Pancreas (tissue), 10 donors: Measurements from ENCODE around the gene GAS2L1. TPM values are rescaled to one million over a fixed set of nuclear protein-coding genes. Genes with fewer than 3 reads are reported as not detected.
A peak's percentile ranks its signal among the peaks of the same experiment; 100 is the strongest.

Experiments used
- ATAC-seq, 4 donors: fragments of 200-7000 bp; cut with Tn5 transposase; one replicate each; pipeline versions ENCODE4 v1.8.0 to v1.9.1; 2020; ENCODE audit warnings: mild to moderate bottlenecking in 4 of 4, moderate library complexity in 4 of 4
- DNase-seq, 6 donors: peaks; one replicate each; pipeline ENCODE4 v3.0.0-alpha.2; 2020
- FAIRE-seq: peaks from 2 replicates; lab custom pipeline; 2012; peaks lifted over from hg19 to GRCh38; lab: Jason Lieb, UNC
- H3K27ac ChIP-seq, 4 donors: fragments of 200-600 bp; sonication (generic); 1 replicate in 3 of 4; 2 replicates in 1 of 4; pipeline versions ENCODE4 v1.5.0 to v1.8.0; 2020
- H3K27me3 ChIP-seq, 4 donors: fragments of 200-600 bp; one replicate each; pipeline ENCODE4 v1.8.0; 2021
- H3K36me3 ChIP-seq, 3 donors: fragments of 200-600 bp; sonication (generic) in 1 of 3; one replicate each; pipeline versions ENCODE4 v1.5.0 to v1.8.0; 2020 to 2021
- H3K4me1 ChIP-seq, 3 donors: fragments of 200-600 bp; one replicate each; pipeline ENCODE4 v1.8.0; 2021
- H3K4me3 ChIP-seq, 4 donors: fragments of 200-600 bp; sonication (generic) in 2 of 4; one replicate each; pipeline versions ENCODE4 v1.5.0 to v1.8.0; 2020 to 2021
- H3K9me3 ChIP-seq, 4 donors: fragments of 200-600 bp; one replicate each; pipeline ENCODE4 v1.8.0; 2021
- WGBS, 2 donors: extraction: QIAGEN DNeasy Blood & Tissue Kit; methylation state at CpG; one replicate each; pipeline ENCODE4 v1.1.7; 2013; 5-methylcytosine and 5-hydroxymethylcytosine counted together
- intact Hi-C, 3 donors: fragments of 100-400 bp; cut with DNase I; formaldehyde crosslinking; loops; one replicate each; pipeline versions ENCODE4 v1.11.1 to v1.14.2; 2022
- microRNA-seq, 2 donors: library from miRNA; unstranded; fragments of <30 nt; microRNA quantifications; one replicate each; pipeline versions ENCODE4 to v1.1.0, GENCODE V29; 2019 to 2020
- polyA plus RNA-seq, 2 donors: library from polyadenylated mRNA; stranded (reverse); fragments of 200-250 nt; gene quantifications; one replicate each; pipeline ENCODE4 v1.2.3, GENCODE V29; 2013
- total RNA-seq, 6 donors: library from RNA; stranded (reverse); fragmentation: NEBNext Ultra II Directional in 4 of 6; extraction: Animal tissue kit (Norgen Biotek cat#: 25700) in 4 of 6; gene quantifications; one replicate each; pipeline versions ENCODE4 v1.2.1 to v1.2.4, GENCODE V29; 2021 to 2023
- TF ChIP-seq, protein P1 (sequence below), 4 donors: fragments of 200-600 bp; sonication (generic) in 3 of 4; IDR thresholded peaks; one replicate each; pipeline versions ENCODE4 v1.5.0 to v1.8.0; 2021; ENCODE audit warnings: antibody characterized with exemption in 4 of 4
- donor health status: healthy with polysubstance abuse.
- donor health status: DM: no; HTN: no; CAD: no; lungs with moderate emphysema.
- donor health status: DM: no; HTN: no; CAD: no.
- donor health status: control.
- donor health status: control.
- donor health status: Bipolar disorder and iron deficiency.
- donor health status: DM: yes; HTN: yes; CAD: no.
- donor health status: DM: no; HTN: no; CAD: no.
- donor health status: DM: no; HTN: no; CAD: no.
- donor health status: DM: yes; HTN: yes; CAD: no.

Gene GAS2L1
- total and polyA plus RNA-seq, 8 donors = 5.2 to 13.6 (median 8.7) TPM

DNA sequence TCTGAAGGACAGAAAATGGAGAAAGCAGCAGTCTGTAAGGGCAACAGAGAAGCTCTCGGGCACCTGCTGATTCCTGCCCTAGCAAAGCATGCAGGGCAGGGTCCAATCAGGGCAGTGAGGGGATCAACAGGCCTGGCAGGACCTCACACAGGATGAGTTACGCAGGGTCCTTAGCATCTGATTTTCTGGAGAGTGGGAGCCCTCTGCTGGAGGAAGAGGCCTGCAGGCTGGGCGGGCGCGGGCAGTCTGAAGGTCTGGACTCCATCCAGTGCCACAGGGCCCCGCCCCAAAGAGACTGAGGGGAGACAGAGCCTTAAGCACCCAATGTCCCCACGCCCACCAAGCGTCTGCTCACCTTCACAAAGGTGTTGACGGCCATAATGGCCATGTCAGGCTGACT, 53.0 kb downstream of the GAS2L1 start:
- H3K4me3 ChIP-seq = no peak overlapping the region
- H3K36me3 ChIP-seq = peaks cover 5 to 27% (median 6%) of the 10 kb centered on the region in 3 donors
- no peaks in the 10 kb centered on the region for H3K9me3 ChIP-seq
- DNase-seq (peak in 4 of 6 donors; percentile 42 to 72 (median 62)), ATAC-seq (peak; percentile 73 to 82 (median 76)), FAIRE-seq (no peak)
- no peaks in the 10 kb centered on the region for H3K27me3 ChIP-seq
- intact Hi-C loops = no loop called here
- H3K4me1 ChIP-seq = no peaks in the 10 kb centered on the region
- 45 to 54% methylated on average over 9 of the region's 9 CpGs for WGBS, 2 donors
- no peak overlapping the region for H3K27ac ChIP-seq
- TF ChIP-seq, protein P1, sequence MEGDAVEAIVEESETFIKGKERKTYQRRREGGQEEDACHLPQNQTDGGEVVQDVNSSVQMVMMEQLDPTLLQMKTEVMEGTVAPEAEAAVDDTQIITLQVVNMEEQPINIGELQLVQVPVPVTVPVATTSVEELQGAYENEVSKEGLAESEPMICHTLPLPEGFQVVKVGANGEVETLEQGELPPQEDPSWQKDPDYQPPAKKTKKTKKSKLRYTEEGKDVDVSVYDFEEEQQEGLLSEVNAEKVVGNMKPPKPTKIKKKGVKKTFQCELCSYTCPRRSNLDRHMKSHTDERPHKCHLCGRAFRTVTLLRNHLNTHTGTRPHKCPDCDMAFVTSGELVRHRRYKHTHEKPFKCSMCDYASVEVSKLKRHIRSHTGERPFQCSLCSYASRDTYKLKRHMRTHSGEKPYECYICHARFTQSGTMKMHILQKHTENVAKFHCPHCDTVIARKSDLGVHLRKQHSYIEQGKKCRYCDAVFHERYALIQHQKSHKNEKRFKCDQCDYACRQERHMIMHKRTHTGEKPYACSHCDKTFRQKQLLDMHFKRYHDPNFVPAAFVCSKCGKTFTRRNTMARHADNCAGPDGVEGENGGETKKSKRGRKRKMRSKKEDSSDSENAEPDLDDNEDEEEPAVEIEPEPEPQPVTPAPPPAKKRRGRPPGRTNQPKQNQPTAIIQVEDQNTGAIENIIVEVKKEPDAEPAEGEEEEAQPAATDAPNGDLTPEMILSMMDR (IDR thresholded peaks at IDR 0.05) = peak in 3 of 4 donors; percentile 19 to 43 (median 32)

Small RNAs within 50 kb of the gene (microRNA-seq; reads per million reads assigned to microRNA genes)
- 54.5 to 87.3 reads per million in 2 donors for gene MIR3653

Other genes with a start within 250 kb of the GAS2L1 start
- not detected for gene C22orf31, start 244.8 kb upstream of the GAS2L1 start, total RNA-seq
- under 1 TPM in 1 of 2 donors, not detected in 1; 0.16 TPM for gene C22orf31, start 244.8 kb upstream of the GAS2L1 start, polyA plus RNA-seq
- 1 to 10 TPM; 3.3 to 8.7 (median 4.6) TPM for gene KREMEN1, start 233.6 kb upstream of the GAS2L1 start, total RNA-seq
- gene KREMEN1, start 233.6 kb upstream of the GAS2L1 start, polyA plus RNA-seq = 1 to 10 TPM; 3.6 to 4.0 TPM
- 10 to 100 TPM in 2 of 6 donors, 1 to 10 TPM in 4; 6.2 to 10.6 (median 8.3) TPM for gene EMID1, start 100.8 kb upstream of the GAS2L1 start, total RNA-seq
- gene EMID1, start 100.8 kb upstream of the GAS2L1 start, polyA plus RNA-seq = 10 to 100 TPM; 11.7 to 16.8 TPM
- 10 to 100 TPM in 2 of 6 donors, 1 to 10 TPM in 4; 5.4 to 13.2 (median 9.0) TPM for gene RHBDD3, start 38.7 kb upstream of the GAS2L1 start, total RNA-seq
- 10 to 100 TPM; 36.2 to 38.2 TPM for gene RHBDD3, start 38.7 kb upstream of the GAS2L1 start, polyA plus RNA-seq
- gene EWSR1, start 38.4 kb upstream of the GAS2L1 start, total RNA-seq = 100 to 1,000 TPM in 3 of 6 donors, 10 to 100 TPM in 3; 49.2 to 104 (median 87.5) TPM
- 100 to 1,000 TPM; 136 to 257 TPM for gene EWSR1, start 38.4 kb upstream of the GAS2L1 start, polyA plus RNA-seq
- under 1 TPM; 0.24 to 0.61 (median 0.50) TPM for gene RASL10A, start 9.0 kb downstream of the GAS2L1 start, total RNA-seq
- 1 to 10 TPM; 3.7 to 4.4 TPM for gene RASL10A, start 9.0 kb downstream of the GAS2L1 start, polyA plus RNA-seq
- 10 to 100 TPM; 27.5 to 49.9 (median 40.7) TPM for gene AP1B1, start 81.9 kb downstream of the GAS2L1 start, total RNA-seq
- 10 to 100 TPM; 28.3 to 31.7 TPM for gene AP1B1, start 81.9 kb downstream of the GAS2L1 start, polyA plus RNA-seq
- not detected for gene RFPL1, start 131.9 kb downstream of the GAS2L1 start, total RNA-seq
- under 1 TPM in 1 of 2 donors, not detected in 1; 0.09 TPM for gene RFPL1, start 131.9 kb downstream of the GAS2L1 start, polyA plus RNA-seq
- gene NEFH, start 173.6 kb downstream of the GAS2L1 start, total RNA-seq = under 1 TPM; 0.05 to 0.72 (median 0.13) TPM
- under 1 TPM; 0.23 to 0.99 TPM for gene NEFH, start 173.6 kb downstream of the GAS2L1 start, polyA plus RNA-seq
- gene THOC5, start 247.1 kb downstream of the GAS2L1 start, total RNA-seq = 10 to 100 TPM; 17.1 to 21.7 (median 18.4) TPM
- 10 to 100 TPM; 11.8 to 12.1 TPM for gene THOC5, start 247.1 kb downstream of the GAS2L1 start, polyA plus RNA-seq